ENCODE data around the gene KLC1. TPM values are rescaled to one million over a fixed set of nuclear protein-coding genes. Genes with fewer than 3 reads are reported as not detected.

The KLC1 gene
- total and polyA plus RNA-seq, 2 of the 8 experiments (the other 6 are each of a cell fraction or from before 2014, with no cell fraction given) = 84.6 to 134 TPM

DNA sequence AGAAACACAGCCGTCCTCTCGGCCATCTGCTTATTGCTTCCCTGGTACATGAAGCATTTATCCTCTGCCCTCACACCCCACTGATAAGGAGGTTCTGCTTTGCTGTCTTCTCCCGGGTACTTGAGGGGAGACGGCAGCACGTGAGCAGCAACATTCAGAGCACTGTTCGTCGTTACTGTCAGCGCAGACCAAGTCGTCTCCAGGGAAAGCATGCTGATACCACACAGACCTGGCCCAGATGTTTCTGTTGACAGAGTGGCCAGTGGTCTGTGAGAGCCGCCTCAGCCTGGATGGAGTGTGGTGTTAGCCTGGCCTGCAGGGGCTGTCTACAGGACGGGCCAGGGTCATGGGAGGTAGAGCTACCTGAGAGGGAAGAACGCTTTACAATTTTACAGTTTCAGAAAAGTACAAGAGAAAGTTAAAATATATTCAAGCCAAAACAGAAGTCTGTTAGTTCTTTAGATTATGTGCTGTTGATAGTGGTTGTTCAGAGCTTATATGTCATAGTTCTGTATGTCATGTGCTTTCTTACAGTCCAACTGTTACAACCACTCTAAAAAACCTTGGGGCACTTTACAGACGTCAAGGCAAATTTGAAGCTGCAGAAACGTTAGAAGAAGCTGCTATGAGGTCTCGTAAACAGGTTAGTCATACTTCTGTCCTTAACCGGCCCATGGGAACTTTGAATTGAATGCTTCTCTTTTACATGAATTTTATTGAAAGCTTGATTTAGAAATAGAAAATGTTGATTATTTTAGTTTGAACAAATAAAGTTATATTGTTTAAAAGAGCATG is 48.1 kb downstream of the KLC1 start (continued):
- TF ChIP-seq BACH1 (IDR thresholded peaks at IDR 0.05; ENCODE audit: low read length) = no peak
